SU-DHL-6 (cell line): ENCODE measurements around the gene PLAAT3.
"Not testable (repeated sequence)": the region's sequence is repeated elsewhere in the genome, so short reads cannot be mapped to it uniquely, and the experiment has no call there.

Experiments
- H2AFZ ChIP-seq: fragments of 200-600 bp; sonication (generic); 2 replicates; pipeline ENCODE4 v1.6.1; 2014; ENCODE audit warnings: low read depth, mild to moderate bottlenecking, moderate library complexity, mixed read lengths, antibody characterized with exemption, low read length; ENCODE audit not compliant: severe bottlenecking
- H3F3A ChIP-seq: fragments of 200-600 bp; shearing (Covaris generic); 2 replicates; pipeline ENCODE4 v1.6.0; 2016; ENCODE audit warnings: antibody characterized with exemption, mild to moderate bottlenecking; ENCODE audit not compliant: insufficient read depth
- H3K27ac ChIP-seq: fragments of 200-600 bp; sonication (generic); 2 replicates; pipeline ENCODE4 v1.5.1; 2016; ENCODE audit warnings: low read depth, mild to moderate bottlenecking, low read length, moderate library complexity, mixed read lengths
- H3K27me3 ChIP-seq: fragments of 200-600 bp; sonication (generic), shearing (Covaris generic); 2 replicates; pipeline ENCODE4 v1.6.0; 2014; ENCODE audit warnings: mild to moderate bottlenecking, low read length
- H3K36me3 ChIP-seq: fragments of 200-600 bp; sonication (generic); 2 replicates; pipeline ENCODE4 v1.6.1; 2014; ENCODE audit warnings: mild to moderate bottlenecking, low read length, mixed read lengths
- H3K4me2 ChIP-seq: fragments of 300-600, 200-600 bp; shearing (Covaris generic), sonication (generic); 2 replicates; pipeline ENCODE4 v1.6.0; 2014; ENCODE audit warnings: low read length, low read depth, mild to moderate bottlenecking; ENCODE audit not compliant: poor library complexity, severe bottlenecking
- H3K4me3 ChIP-seq: fragments of 200-600 bp; sonication (generic); 2 replicates; pipeline ENCODE4 v1.5.1; 2014; ENCODE audit warnings: antibody characterized with exemption, low read length, mild to moderate bottlenecking, mixed read lengths; ENCODE audit not compliant: insufficient read depth, poor library complexity, severe bottlenecking
- H3K79me2 ChIP-seq: fragments of 200-600 bp; sonication (generic); 2 replicates; pipeline ENCODE4 v1.6.1; 2014; ENCODE audit warnings: mild to moderate bottlenecking, low read length, moderate library complexity; ENCODE audit not compliant: insufficient read depth
- H3K9ac ChIP-seq: fragments of 200-600 bp; sonication (generic); 2 replicates; pipeline ENCODE4 v1.7.0; 2014; ENCODE audit warnings: mild to moderate bottlenecking, low read length
- H3K9me2 ChIP-seq: fragments of 200-600 bp; sonication (generic); replicated peaks from 2 replicates; pipeline ENCODE4 v1.6.1; 2014; ENCODE audit warnings: low read length; ENCODE audit not compliant: insufficient read depth
- H3K9me3 ChIP-seq: fragments of 200-600 bp; sonication (generic); 2 replicates; pipeline ENCODE4 v1.6.1; 2014; ENCODE audit warnings: low read length, mixed read lengths; ENCODE audit not compliant: insufficient read depth
- H4K20me1 ChIP-seq: fragments of 200-600 bp; sonication (generic); 2 replicates; pipeline ENCODE4 v1.6.1; 2014; ENCODE audit warnings: low read depth, mild to moderate bottlenecking, antibody characterized with exemption, low read length, moderate library complexity, mixed read lengths
- EZH2phosphoT487 ChIP-seq: fragments of 200-600 bp; sonication (generic), shearing (Covaris generic); conservative IDR thresholded peaks from 2 replicates; pipeline ENCODE4 v1.6.1; 2018; ENCODE audit warnings: mild to moderate bottlenecking, antibody characterized with exemption, low read length, moderate library complexity, mixed read lengths
- TF ChIP-seq, protein P1 (sequence below): fragments of 200-600 bp; sonication (generic); IDR thresholded peaks from one replicate; pipeline ENCODE4 v1.5.1; 2017; ENCODE audit warnings: antibody characterized with exemption, mild to moderate bottlenecking, low read length, moderate library complexity; ENCODE audit not compliant: insufficient read depth, poor library complexity, severe bottlenecking

The PLAAT3 gene

DNA sequence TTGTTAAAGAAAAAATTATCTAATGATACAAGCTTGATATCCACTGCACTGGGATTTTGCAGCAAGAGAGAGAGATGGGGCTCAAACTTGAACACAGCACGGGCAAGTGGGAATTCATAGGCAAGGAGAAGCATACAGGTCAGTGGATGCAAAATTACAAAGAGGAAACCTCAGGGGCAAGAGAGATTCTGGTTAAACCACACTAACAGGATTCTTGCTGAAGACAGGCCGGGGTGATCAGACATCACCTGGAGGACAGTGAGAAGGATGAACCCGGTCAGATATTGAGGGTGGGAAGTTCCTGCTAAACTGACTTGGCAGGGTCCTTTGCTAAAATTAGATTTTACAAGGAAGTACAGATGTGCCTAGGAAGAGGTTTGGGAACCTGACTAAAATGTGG, 80.2 kb downstream of the PLAAT3 start:
- H3K9ac ChIP-seq: no peak overlapping the region
- H3K9me3 ChIP-seq: no peaks in the 10 kb centered on the region
- no peaks in the 10 kb centered on the region for H4K20me1 ChIP-seq
- TF ChIP-seq, protein P1, sequence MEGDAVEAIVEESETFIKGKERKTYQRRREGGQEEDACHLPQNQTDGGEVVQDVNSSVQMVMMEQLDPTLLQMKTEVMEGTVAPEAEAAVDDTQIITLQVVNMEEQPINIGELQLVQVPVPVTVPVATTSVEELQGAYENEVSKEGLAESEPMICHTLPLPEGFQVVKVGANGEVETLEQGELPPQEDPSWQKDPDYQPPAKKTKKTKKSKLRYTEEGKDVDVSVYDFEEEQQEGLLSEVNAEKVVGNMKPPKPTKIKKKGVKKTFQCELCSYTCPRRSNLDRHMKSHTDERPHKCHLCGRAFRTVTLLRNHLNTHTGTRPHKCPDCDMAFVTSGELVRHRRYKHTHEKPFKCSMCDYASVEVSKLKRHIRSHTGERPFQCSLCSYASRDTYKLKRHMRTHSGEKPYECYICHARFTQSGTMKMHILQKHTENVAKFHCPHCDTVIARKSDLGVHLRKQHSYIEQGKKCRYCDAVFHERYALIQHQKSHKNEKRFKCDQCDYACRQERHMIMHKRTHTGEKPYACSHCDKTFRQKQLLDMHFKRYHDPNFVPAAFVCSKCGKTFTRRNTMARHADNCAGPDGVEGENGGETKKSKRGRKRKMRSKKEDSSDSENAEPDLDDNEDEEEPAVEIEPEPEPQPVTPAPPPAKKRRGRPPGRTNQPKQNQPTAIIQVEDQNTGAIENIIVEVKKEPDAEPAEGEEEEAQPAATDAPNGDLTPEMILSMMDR: no peak
- TF ChIP-seq EZH2phosphoT487: no peak
- H2AFZ ChIP-seq: no peak overlapping the region
- no peaks in the 10 kb centered on the region for H3K36me3 ChIP-seq
- H3K27ac ChIP-seq: no peak overlapping the region
- H3K4me2 ChIP-seq: no peak overlapping the region
- H3K79me2 ChIP-seq: no peaks in the 10 kb centered on the region
- no peaks in the 10 kb centered on the region for H3K27me3 ChIP-seq
- H3K4me3 ChIP-seq: no peak overlapping the region
- no peaks in the 10 kb centered on the region for H3F3A ChIP-seq
- no peaks in the 10 kb centered on the region for H3K9me2 ChIP-seq

DNA sequence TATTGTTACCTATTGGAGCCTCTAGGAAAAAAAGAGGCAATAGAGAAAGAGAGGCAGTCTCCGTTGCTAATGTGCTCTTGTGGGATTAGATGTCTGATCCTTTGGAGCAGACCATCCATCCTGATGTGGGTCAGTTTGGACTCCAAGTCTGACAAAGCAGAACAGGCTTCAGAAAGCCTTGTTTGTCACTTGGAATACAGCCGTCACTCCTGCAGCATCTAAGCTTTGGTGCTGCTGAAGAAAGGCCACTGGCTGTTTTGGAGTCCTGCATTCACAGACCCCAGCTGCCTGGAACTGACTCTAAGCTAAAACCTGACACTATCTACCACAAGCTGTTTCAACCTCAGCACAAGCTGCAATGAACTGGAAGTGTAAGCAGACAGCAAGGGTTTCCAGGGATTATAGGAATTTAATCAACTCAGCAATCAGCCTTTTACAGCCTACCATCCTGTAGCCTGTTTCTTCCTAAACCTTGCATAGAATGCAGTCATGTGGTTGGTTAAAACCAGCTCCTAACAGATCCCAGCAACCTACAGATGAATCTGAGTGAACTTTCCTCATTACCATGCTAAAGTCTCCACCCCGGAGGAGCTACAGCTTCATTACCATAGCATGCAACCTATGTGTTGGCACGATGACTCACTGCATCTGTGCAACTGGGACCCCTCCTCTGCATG, 81.3 kb downstream of the PLAAT3 start:
- H3K27me3 ChIP-seq: no peaks in the 10 kb centered on the region
- no peak overlapping the region for H3K9ac ChIP-seq
- H3K9me2 ChIP-seq: no peaks in the 10 kb centered on the region
- no peak overlapping the region for H2AFZ ChIP-seq
- no peak for TF ChIP-seq EZH2phosphoT487
- TF ChIP-seq, protein P1: no peak
- H3K9me3 ChIP-seq: no peaks in the 10 kb centered on the region
- H3K4me2 ChIP-seq: no peak overlapping the region
- no peaks in the 10 kb centered on the region for H4K20me1 ChIP-seq
- H3F3A ChIP-seq: no peaks in the 10 kb centered on the region
- H3K36me3 ChIP-seq: no peaks in the 10 kb centered on the region
- H3K79me2 ChIP-seq: no peaks in the 10 kb centered on the region
- no peak overlapping the region for H3K27ac ChIP-seq
- H3K4me3 ChIP-seq: no peak overlapping the region

- Histone ChIP-seq H3K27ac (no peak overlapping the region), H3K4me3 (no peak overlapping the region), H3K27me3 (no peaks in the 10 kb centered on the region), H2AFZ (no peak overlapping the region), H3K79me2 (no peaks in the 10 kb centered on the region), H3K4me2 (no peak overlapping the region), H3K36me3 (no peaks in the 10 kb centered on the region), H3K9ac (no peak overlapping the region), H3F3A (no peaks in the 10 kb centered on the region), H3K9me2 (no peaks in the 10 kb centered on the region), H3K9me3 (no peaks in the 10 kb centered on the region), H4K20me1 (no peaks in the 10 kb centered on the region)
- no peak for TF ChIP-seq EZH2phosphoT487
- TF ChIP-seq, protein P1: no peak
Observed at GRCh38 chr11:63532117-63532516, 82.1 kb downstream of the PLAAT3 start.

DNA sequence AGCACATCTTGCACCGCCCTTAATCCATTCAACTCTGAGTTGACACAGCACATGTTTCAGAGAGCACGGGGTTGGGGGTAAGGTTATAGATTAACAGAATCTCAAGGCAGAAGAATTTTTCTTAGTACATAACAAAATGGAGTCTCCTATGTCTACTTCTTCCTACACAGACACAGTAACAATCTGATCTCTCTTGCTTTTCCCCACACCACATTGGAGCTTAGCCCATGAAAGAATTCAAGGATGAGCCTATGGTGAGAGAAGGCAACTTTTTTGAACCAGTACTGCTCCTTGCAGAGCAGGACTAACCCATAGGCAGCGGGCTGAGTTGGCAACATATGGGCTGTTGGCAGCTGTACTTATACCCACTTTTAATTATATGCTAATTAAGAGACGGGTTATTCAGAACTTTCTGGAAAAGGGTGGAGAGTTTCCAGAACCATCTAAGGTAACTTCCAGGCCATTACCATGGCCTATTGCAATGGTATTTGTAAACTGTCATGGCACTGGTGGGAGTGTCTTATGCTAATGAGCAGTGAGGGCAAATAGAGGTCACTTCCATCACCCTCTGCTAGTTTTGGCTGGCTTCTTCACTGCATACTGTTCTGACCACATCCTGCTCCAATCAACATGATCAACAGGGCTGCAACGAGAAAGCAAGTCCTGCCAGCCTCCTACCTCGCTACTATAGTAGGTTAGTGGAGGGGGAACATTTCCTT, 83.0 kb downstream of the PLAAT3 start:
- not testable (repeated sequence) for H3K27ac ChIP-seq, H3K9me2 ChIP-seq, H2AFZ ChIP-seq, H3K27me3 ChIP-seq, H3K4me3 ChIP-seq, H3K4me2 ChIP-seq, H3F3A ChIP-seq, H3K9me3 ChIP-seq, H3K9ac ChIP-seq, H3K79me2 ChIP-seq, H3K36me3 ChIP-seq, H4K20me1 ChIP-seq
